HG02642 (cell line): ENCODE measurements around the gene MYG1.
"Not testable (repeated sequence)": the region's sequence is repeated elsewhere in the genome, so short reads cannot be mapped to it uniquely, and the experiment has no call there.

Source experiments
- ATAC-seq: cut with Tn5 transposase; IDR thresholded peaks from one replicate; pipeline ENCODE4 v1.9.1; 2021; ENCODE audit warnings: mild to moderate bottlenecking; ENCODE audit not compliant: unreplicated experiment, poor library complexity

Gene MYG1

GRCh38 chr12:53279888-53280498 is 19.5 kb upstream of the MYG1 start:
- ATAC-seq, result no peak

- no peak for ATAC-seq
These were observed 13.0 kb upstream of the MYG1 start for GRCh38 chr12:53286448-53286847.

- no peak for ATAC-seq
These were observed 11.7 kb upstream of the MYG1 start for GRCh38 chr12:53287741-53288216.

GRCh38 chr12:53288322-53288721 is 11.2 kb upstream of the MYG1 start:
- no peak for ATAC-seq

- no peak for ATAC-seq
These were observed 9.6 kb upstream of the MYG1 start for GRCh38 chr12:53289891-53290290.

DNA sequence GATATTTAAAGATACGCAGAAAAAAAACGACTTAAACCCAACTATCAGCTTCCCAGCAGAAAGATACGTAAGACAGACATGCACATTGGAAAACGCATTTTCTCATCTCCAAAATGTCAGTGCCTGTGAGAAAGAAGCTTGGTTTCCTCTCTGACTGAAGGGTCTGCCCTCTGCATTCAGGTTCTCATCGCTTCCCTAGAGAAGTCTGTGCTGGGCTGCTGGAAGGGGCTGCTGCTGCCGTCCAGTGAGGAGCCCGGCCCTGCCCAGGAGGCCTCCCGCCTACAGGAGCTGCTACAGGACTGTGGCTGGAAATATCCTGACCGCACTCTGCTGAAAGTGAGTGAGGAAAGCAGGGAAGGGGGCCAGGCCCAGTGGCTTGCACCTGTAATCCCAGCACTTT is 8.8 kb upstream of the MYG1 start:
- ATAC-seq, result no peak

DNA sequence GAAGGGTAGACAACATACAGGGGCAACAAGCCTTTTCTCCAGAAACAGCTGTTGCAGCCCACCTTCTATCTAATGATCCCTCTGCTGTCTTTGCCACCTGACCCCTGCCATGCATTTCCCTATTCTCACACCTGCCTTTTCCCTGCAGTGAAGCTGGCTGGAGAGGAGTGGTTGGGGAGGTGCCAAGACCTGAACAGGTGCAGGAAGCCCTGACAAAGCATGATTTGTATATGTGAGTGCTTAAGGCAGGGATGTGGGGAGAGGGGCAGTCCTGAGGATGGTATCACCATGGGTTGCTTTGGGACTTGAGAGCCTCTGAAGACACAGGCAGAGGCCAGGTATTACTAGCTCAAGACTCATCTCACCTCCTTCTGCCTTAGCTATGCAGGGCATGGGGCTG is 7.1 kb upstream of the MYG1 start:
- no peak for ATAC-seq

- peak; percentile 83 for ATAC-seq
These were observed 4.2 kb upstream of the MYG1 start, which contains the start of gene PFDN5 for GRCh38 chr12:53295070-53295890. Gene PFDN5 (plus strand): TSS chr12:53295542. CDS start chr12:53295568, 26 bp downstream.

GRCh38 chr12:53295891-53296219 is 3.6 kb upstream of the MYG1 start:
- no peak for ATAC-seq

GRCh38 chr12:53297106-53297505 is 2.4 kb upstream of the MYG1 start:
- not testable (repeated sequence) for ATAC-seq

GRCh38 chr12:53298164-53298563 is 1.3 kb upstream of the MYG1 start:
- no peak for ATAC-seq

GRCh38 chr12:53299101-53299453 is 418 bp upstream of the MYG1 start:
- no peak for ATAC-seq

GRCh38 chr12:53300187-53300586 is 692 bp downstream of the MYG1 start:
- no peak for ATAC-seq

DNA sequence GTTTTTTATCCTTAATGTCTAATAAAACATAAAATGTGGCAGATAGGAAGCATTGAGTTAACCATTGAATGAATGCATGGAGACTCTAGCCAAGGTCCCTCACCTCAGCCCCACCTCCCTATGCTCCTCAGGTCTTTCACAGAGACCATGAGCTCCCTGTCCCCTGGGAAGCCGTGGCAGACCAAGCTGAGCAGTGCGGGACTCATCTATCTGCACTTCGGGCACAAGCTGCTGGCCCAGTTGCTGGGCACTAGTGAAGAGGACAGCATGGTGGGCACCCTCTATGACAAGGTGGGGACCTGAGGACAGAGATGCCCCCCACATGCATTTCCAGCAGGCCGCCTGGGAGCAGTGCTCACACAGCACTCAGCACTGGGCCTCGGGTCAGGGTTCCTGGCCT is 3.4 kb downstream of the MYG1 start:
- ATAC-seq, result no peak

GRCh38 chr12:53306826-53307225 is 7.3 kb downstream of the MYG1 start:
- no peak for ATAC-seq

- no peak for ATAC-seq
These were observed 8.8 kb downstream of the MYG1 start for GRCh38 chr12:53308276-53308675.

- no peak for ATAC-seq
These were observed 14.5 kb downstream of the MYG1 start for GRCh38 chr12:53313996-53314395.

DNA sequence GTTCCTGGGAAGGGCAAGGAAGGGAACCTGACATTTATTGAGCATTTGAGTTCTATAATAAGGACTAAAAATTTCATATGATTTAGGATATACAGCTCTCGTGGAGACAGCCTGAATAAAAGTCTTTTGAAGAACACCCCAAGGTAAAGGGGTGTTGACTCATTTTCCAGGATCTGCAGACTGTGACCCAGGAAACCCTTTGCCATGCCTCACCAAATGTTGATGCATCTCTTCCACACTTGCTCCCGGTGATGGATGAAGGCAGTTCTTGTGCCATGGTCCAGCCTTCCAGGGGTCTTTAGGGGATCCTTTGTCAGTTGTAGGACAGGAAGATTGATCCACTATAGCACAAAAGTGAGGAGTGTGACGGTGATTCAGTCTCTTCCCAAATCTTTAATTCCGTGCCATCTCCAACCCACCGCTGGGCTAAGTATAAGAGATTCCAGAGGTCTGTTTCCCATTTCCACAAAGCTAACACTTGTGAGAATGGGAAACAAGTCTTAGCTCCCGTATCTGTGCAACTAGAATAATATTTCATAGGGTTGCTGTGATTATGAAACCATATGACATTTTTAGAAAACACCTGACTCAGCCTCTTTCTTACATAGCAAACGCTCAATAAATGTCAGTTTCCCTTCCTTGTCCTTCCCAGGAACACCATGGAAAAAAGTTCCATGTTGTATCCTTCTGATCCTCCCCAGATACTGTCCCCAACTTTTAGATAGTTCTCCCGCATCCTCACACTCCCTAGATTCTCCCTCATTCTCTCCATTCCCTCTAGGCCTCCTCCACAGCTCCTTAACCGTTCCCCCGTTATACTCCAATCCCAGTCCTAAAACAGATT is 21.1 kb downstream of the MYG1 start:
- no peak for ATAC-seq

GRCh38 chr12:53324113-53324778 is 24.8 kb downstream of the MYG1 start:
- ATAC-seq, result peak; percentile 28

DNA sequence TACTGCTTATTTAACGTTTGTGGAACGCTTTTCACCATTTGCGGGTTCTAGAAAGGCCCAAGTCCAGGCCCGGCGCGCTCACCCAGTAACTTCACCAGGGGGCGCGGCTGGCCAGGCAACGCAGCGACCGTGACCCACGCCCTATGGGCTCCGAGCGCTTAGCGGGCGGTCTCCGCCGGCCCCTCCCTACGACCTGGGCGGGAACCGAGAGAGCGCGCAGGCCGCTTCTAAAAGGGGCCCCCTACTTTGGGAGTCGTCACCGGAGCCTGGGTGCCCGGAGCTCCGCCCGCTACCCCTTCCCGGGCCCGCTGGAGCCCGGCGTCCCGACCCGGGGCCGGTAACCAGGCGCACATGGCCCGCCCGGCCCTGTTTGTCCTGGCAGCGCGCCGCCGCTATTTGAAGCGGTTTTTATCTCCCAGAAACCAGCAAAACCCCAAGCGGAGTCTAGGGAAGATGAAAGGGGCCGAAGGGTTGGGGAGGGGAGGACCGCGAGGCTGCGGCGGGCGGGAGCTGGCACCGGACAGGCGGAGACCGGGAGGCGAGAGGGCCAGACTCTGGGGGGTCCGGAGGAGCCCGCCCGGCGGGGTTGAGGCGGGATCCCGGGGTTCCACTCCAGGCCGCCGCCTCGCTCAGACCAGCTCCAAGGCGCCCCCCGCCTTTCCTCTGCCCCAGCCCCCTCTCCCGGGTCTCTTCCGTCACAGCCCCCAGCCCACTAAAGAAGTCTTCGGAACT is 25.4 kb downstream of the MYG1 start:
- peak; percentile 61 for ATAC-seq
